Breast epithelium (tissue), 4 donors: ENCODE data around the gene IKZF2. TPM values are rescaled to one million over a fixed set of nuclear protein-coding genes. Genes with fewer than 3 reads are reported as not detected.

ENCODE experiments used
- DNase-seq, 2 donors: peaks; one replicate each; pipeline ENCODE4 v3.0.0-alpha.2; 2019; ENCODE audit warnings: low spot score in 2 of 2
- H3K27ac ChIP-seq, 2 donors: fragments of 200-600 bp; sonication (generic) in 1 of 2; one replicate each; pipeline ENCODE4 v1.5.1; 2016 to 2019; ENCODE audit warnings: mild to moderate bottlenecking in 1 of 2
- H3K27me3 ChIP-seq, 2 donors: fragments of 200-600 bp; sonication (generic) in 1 of 2; one replicate each; pipeline versions ENCODE4 v1.5.1 to v1.6.0; 2017 to 2019; ENCODE audit warnings: control low read depth in 1 of 2, mild to moderate bottlenecking in 1 of 2
- H3K36me3 ChIP-seq: fragments of 200-600 bp; one replicate; pipeline ENCODE4 v1.5.1; 2019
- H3K4me1 ChIP-seq, 2 donors: fragments of 200-600 bp; sonication (generic); one replicate each; pipeline ENCODE4 v1.5.1; 2016 to 2019; ENCODE audit warnings: control low read depth in 1 of 2
- H3K4me3 ChIP-seq, 3 donors: fragments of 200-600 bp; sonication (generic); 1 replicate in 2 of 3; 2 replicates in 1 of 3; pipeline ENCODE4 v1.5.1; 2016 to 2019; ENCODE audit warnings: mild to moderate bottlenecking in 3 of 3, moderate library complexity in 2 of 3
- H3K9me3 ChIP-seq, 2 donors: fragments of 200-600 bp; sonication (generic) in 1 of 2; one replicate each; pipeline ENCODE4 v1.5.1; 2016 to 2019; ENCODE audit warnings: control low read depth in 1 of 2
- CTCF ChIP-seq, 3 donors: fragments of 450-650 bp; IDR thresholded peaks; one replicate each; pipeline ENCODE4 v1.5.1; 2016 to 2017; ENCODE audit warnings: antibody characterized with exemption in 3 of 3, mild to moderate bottlenecking in 3 of 3, moderate library complexity in 3 of 3
- POLR2A ChIP-seq: fragments of 450-650 bp; IDR thresholded peaks from one replicate; pipeline ENCODE4 v1.6.1; 2016; ENCODE audit warnings: antibody characterized with exemption, mild to moderate bottlenecking, moderate library complexity
- POLR2AphosphoS5 ChIP-seq, 3 donors: sonication (generic); formaldehyde crosslinking; IDR thresholded peaks; one replicate each; pipeline ENCODE4 v1.6.1; 2017; ENCODE audit warnings: antibody characterized with exemption in 3 of 3
- intact Hi-C: fragments of 100-400 bp; cut with DNase I; formaldehyde crosslinking; loops from one replicate; pipeline ENCODE4 v1.15.1; 2023; ENCODE audit warnings: low total_unique reads
- total RNA-seq, 3 donors: library from RNA; depleted of rRNA; stranded (reverse); fragments of >200 nt; gene quantifications; one replicate each; pipeline ENCODE4 v1.1.0, GENCODE V29; 2016

Gene IKZF2
- total RNA-seq, 3 donors from 2014 or later: 8.0 to 34.4 (median 22.0) TPM

- H3K36me3 ChIP-seq: no peaks in the 10 kb centered on the region
- no peaks in the 10 kb centered on the region for H3K4me1 ChIP-seq
- no peaks in the 10 kb centered on the region for H3K27me3 ChIP-seq
- TF ChIP-seq POLR2AphosphoS5 (IDR thresholded peaks at IDR 0.05) (no peak), CTCF (IDR thresholded peaks at IDR 0.05) (no peak), POLR2A (no peak)
- intact Hi-C loops: no loop called here
- DNase-seq: no peak
- H3K9me3 ChIP-seq: no peaks in the 10 kb centered on the region
- H3K27ac ChIP-seq: no peak overlapping the region
- H3K4me3 ChIP-seq: no peak overlapping the region
Measured at GRCh38 chr2:213156717-213157116, 5.3 kb upstream of the IKZF2 start.

- Histone ChIP-seq H3K27ac (peak overlapping the region in 1 of 2 donors; percentile 96), H3K4me1 (peaks cover 0 to 10% of the 10 kb centered on the region in 2 donors), H3K36me3 (no peaks in the 10 kb centered on the region), H3K27me3 (no peaks in the 10 kb centered on the region), H3K9me3 (no peaks in the 10 kb centered on the region), H3K4me3 (peak overlapping the region; percentile 81 to 94 (median 85))
- intact Hi-C loops: loop anchor here (5.0 kb wide), 1 partner anchor 376 kb away; no protein-coding TSS in a partner anchor
- TF ChIP-seq CTCF (IDR thresholded peaks at IDR 0.05) (no peak), POLR2A (no peak), POLR2AphosphoS5 (IDR thresholded peaks at IDR 0.05) (no peak)
- no peak for DNase-seq
Measured at GRCh38 chr2:213152888-213153287, 1.5 kb upstream of the IKZF2 start.

GRCh38 chr2:213152065-213152794, 818 bp upstream of the IKZF2 start:
- intact Hi-C loops: loop anchor here (5.0 kb wide), 1 partner anchor 375 kb away; no protein-coding TSS in a partner anchor
- H3K4me3 ChIP-seq: peak overlapping the region; percentile 81 to 94 (median 85)
- no peaks in the 10 kb centered on the region for H3K27me3 ChIP-seq
- no peak for TF ChIP-seq POLR2A
- TF ChIP-seq CTCF (IDR thresholded peaks at IDR 0.05): peak in 2 of 3 donors; percentile 29 to 39
- TF ChIP-seq POLR2AphosphoS5 (IDR thresholded peaks at IDR 0.05): no peak
- peak overlapping the region; percentile 96 to 98 for H3K27ac ChIP-seq
- H3K9me3 ChIP-seq: no peaks in the 10 kb centered on the region
- peaks cover 0 to 12% of the 10 kb centered on the region in 2 donors for H3K4me1 ChIP-seq
- H3K36me3 ChIP-seq: no peaks in the 10 kb centered on the region
- peak; percentile 52 to 69 for DNase-seq

- intact Hi-C loops: loop anchor here (5.0 kb wide), 1 partner anchor 373 kb away; no protein-coding TSS in a partner anchor
- Histone ChIP-seq H3K36me3 (no peaks in the 10 kb centered on the region), H3K4me3 (peak overlapping the region; percentile 81 to 94 (median 85)), H3K27ac (peak overlapping the region; percentile 85 to 98), H3K4me1 (peaks cover 0 to 12% of the 10 kb centered on the region in 2 donors), H3K9me3 (no peaks in the 10 kb centered on the region), H3K27me3 (no peaks in the 10 kb centered on the region)
- TF ChIP-seq POLR2A (no peak), POLR2AphosphoS5 (IDR thresholded peaks at IDR 0.05) (no peak), CTCF (IDR thresholded peaks at IDR 0.05) (no peak)
- no peak for DNase-seq
Measured at GRCh38 chr2:213150315-213151097, 906 bp downstream of the IKZF2 start.
